Activated CD8-positive, alpha-beta T cell treated with anti-CD3 and anti-CD28 coated beads, Interleukin-2, amount 10 ng/mL, durations not matched to agents 7 days and 5 days (primary cell): ENCODE results near the gene BRF1. TPM values are rescaled to one million over a fixed set of nuclear protein-coding genes. Genes with fewer than 3 reads are reported as not detected.
"Not testable (repeated sequence)": the region's sequence is repeated elsewhere in the genome, so short reads cannot be mapped to it uniquely, and the experiment has no call there.

Experiments used
- ATAC-seq: fragments of 150-1000 bp; cut with Tn5 transposase; one replicate; pipeline ENCODE4 v1.10.0; 2021; ENCODE audit warnings: moderate library complexity
- CTCF ChIA-PET: fragments of 350-600 bp; sonication (Branson Sonifier 250); formaldehyde crosslinking; loops from one replicate; lab custom pipeline; 2021; ENCODE audit warnings: antibody characterized with exemption; lab: Charles Lee
- POLR2A ChIA-PET: fragments of 350-600 bp; sonication (Branson Sonifier 250); formaldehyde crosslinking; loops from one replicate; lab custom pipeline; 2021; ENCODE audit warnings: antibody characterized with exemption; lab: Charles Lee
- DNase-seq: peaks from one replicate; pipeline ENCODE4 v3.0.0-alpha.2; 2020
- H3K27ac Mint-ChIP-seq: one replicate; pipeline ENCODE4 v1.8.0; 2021; ENCODE audit warnings: mild to moderate bottlenecking, mixed read lengths
- H3K27me3 Mint-ChIP-seq: one replicate; pipeline ENCODE4 v1.8.0; 2021; ENCODE audit warnings: low read depth, mixed read lengths
- H3K36me3 Mint-ChIP-seq: one replicate; pipeline ENCODE4 v1.8.0; 2021; ENCODE audit warnings: low read depth, mixed read lengths
- H3K4me1 Mint-ChIP-seq: one replicate; pipeline ENCODE4 v1.8.0; 2021; ENCODE audit warnings: low read depth, mixed read lengths
- H3K4me3 Mint-ChIP-seq: one replicate; pipeline ENCODE4 v1.8.0; 2021; ENCODE audit warnings: mild to moderate bottlenecking, mixed read lengths
- H3K9me3 Mint-ChIP-seq: one replicate; pipeline ENCODE4 v1.8.0; 2022; ENCODE audit warnings: mixed read lengths; ENCODE audit not compliant: insufficient read depth
- total RNA-seq, 2 experiments: library from RNA; stranded (reverse); gene quantifications; one replicate each; pipeline ENCODE4 v1.2.3, GENCODE V29; 2021

BRF1 gene
- total RNA-seq, 2 experiments from 2014 or later, result 42.1 to 44.7 TPM

GRCh38 chr14:105285174-105285573, 15.6 kb downstream of the BRF1 start:
- POLR2A ChIA-PET, result no interaction called here
- Mint-ChIP-seq H3K36me3 (peaks cover 5% of the 10 kb centered on the region), H3K27me3 (no peaks in the 10 kb centered on the region), H3K4me1 (peaks cover 29% of the 10 kb centered on the region), H3K9me3 (no peaks in the 10 kb centered on the region), H3K27ac (no peak overlapping the region), H3K4me3 (no peak overlapping the region)
- CTCF ChIA-PET, result interaction anchor here (1.1 kb wide), 1 partner anchor 195 kb away, joined by 3 read pairs; no protein-coding TSS in a partner anchor
- ATAC-seq (no peak), DNase-seq (no peak)

- Mint-ChIP-seq H3K27me3 (no peaks in the 10 kb centered on the region), H3K9me3 (no peaks in the 10 kb centered on the region), H3K4me3 (peak overlapping the region; percentile 22), H3K36me3 (peaks cover 5% of the 10 kb centered on the region), H3K27ac (peak overlapping the region; percentile 78), H3K4me1 (peaks cover 29% of the 10 kb centered on the region)
- ATAC-seq (peak; percentile 50), DNase-seq (peak; percentile 49)
- ChIA-PET POLR2A (interaction anchor here (0.7 kb wide), 1 partner anchor 189 kb away, joined by 4 read pairs; no protein-coding TSS in a partner anchor), CTCF (no interaction called here)
Measured at GRCh38 chr14:105283899-105284298, 16.9 kb downstream of the BRF1 start.

GRCh38 chr14:105283028-105283427, 17.8 kb downstream of the BRF1 start:
- H3K36me3 Mint-ChIP-seq, result peaks cover 5% of the 10 kb centered on the region
- DNase-seq (no peak), ATAC-seq (no peak)
- no peaks in the 10 kb centered on the region for H3K9me3 Mint-ChIP-seq
- no peaks in the 10 kb centered on the region for H3K27me3 Mint-ChIP-seq
- H3K27ac Mint-ChIP-seq, result peak overlapping the region; percentile 34
- peaks cover 29% of the 10 kb centered on the region for H3K4me1 Mint-ChIP-seq
- H3K4me3 Mint-ChIP-seq, result no peak overlapping the region
- POLR2A ChIA-PET, result interaction anchor here (0.6 kb wide), 1 partner anchor 10 kb away, joined by 3 read pairs; no protein-coding TSS in a partner anchor
- CTCF ChIA-PET, result interaction anchor here (1.4 to 1.5 kb wide), 2 partner anchors 32 to 113 kb away, joined by 3 to 6 read pairs; no protein-coding TSS in a partner anchor

GRCh38 chr14:105282098-105282725, 18.6 kb downstream of the BRF1 start:
- peaks cover 29% of the 10 kb centered on the region for H3K4me1 Mint-ChIP-seq
- no peak overlapping the region for H3K27ac Mint-ChIP-seq
- DNase-seq (no peak), ATAC-seq (no peak)
- CTCF ChIA-PET, result interaction anchor here (1.1 to 1.5 kb wide), 3 partner anchors 33 to 193 kb away, joined by 3 to 6 read pairs (median 3); no protein-coding TSS in a partner anchor
- H3K4me3 Mint-ChIP-seq, result no peak overlapping the region
- H3K27me3 Mint-ChIP-seq, result no peaks in the 10 kb centered on the region
- H3K9me3 Mint-ChIP-seq, result no peaks in the 10 kb centered on the region
- H3K36me3 Mint-ChIP-seq, result peaks cover 5% of the 10 kb centered on the region
- POLR2A ChIA-PET, result no interaction called here

- Mint-ChIP-seq H3K4me3 (no peak overlapping the region), H3K4me1 (peaks cover 29% of the 10 kb centered on the region), H3K9me3 (no peaks in the 10 kb centered on the region), H3K36me3 (peaks cover 5% of the 10 kb centered on the region), H3K27me3 (no peaks in the 10 kb centered on the region), H3K27ac (no peak overlapping the region)
- ChIA-PET POLR2A (no interaction called here), CTCF (interaction anchor here (0.7 to 1.4 kb wide), 4 partner anchors 24 to 193 kb away, joined by 3 to 6 read pairs (median 3); no protein-coding TSS in a partner anchor)
- DNase-seq, result peak; percentile 45
- ATAC-seq, result no peak
Measured at GRCh38 chr14:105281371-105282097, 19.3 kb downstream of the BRF1 start.

- no peaks in the 10 kb centered on the region for H3K9me3 Mint-ChIP-seq
- ChIA-PET POLR2A (interaction anchor here (1.1 kb wide), 1 partner anchor 183 kb away, joined by 3 read pairs; no protein-coding TSS in a partner anchor), CTCF (no interaction called here)
- peaks cover 5% of the 10 kb centered on the region for H3K36me3 Mint-ChIP-seq
- ATAC-seq, result no peak
- DNase-seq, result no peak
- no peak overlapping the region for H3K4me3 Mint-ChIP-seq
- peaks cover 29% of the 10 kb centered on the region for H3K4me1 Mint-ChIP-seq
- H3K27me3 Mint-ChIP-seq, result no peaks in the 10 kb centered on the region
- H3K27ac Mint-ChIP-seq, result no peak overlapping the region
Measured at GRCh38 chr14:105280525-105280924, 20.3 kb downstream of the BRF1 start.

- DNase-seq (no peak), ATAC-seq (no peak)
- Mint-ChIP-seq H3K4me1 (peaks cover 28% of the 10 kb centered on the region), H3K36me3 (peaks cover 4% of the 10 kb centered on the region), H3K27me3 (no peaks in the 10 kb centered on the region), H3K4me3 (no peak overlapping the region), H3K9me3 (no peaks in the 10 kb centered on the region), H3K27ac (no peak overlapping the region)
- POLR2A ChIA-PET, result interaction anchor here (0.6 to 1.1 kb wide), 2 partner anchors 92 to 183 kb away, joined by 3 read pairs; no protein-coding TSS in a partner anchor
- CTCF ChIA-PET, result interaction anchor here (0.7 kb wide), 1 partner anchor 94 kb away, joined by 3 read pairs; no protein-coding TSS in a partner anchor
Measured at GRCh38 chr14:105279642-105280361, 21.0 kb downstream of the BRF1 start.

GRCh38 chr14:105277448-105277847, 23.4 kb downstream of the BRF1 start:
- not testable (repeated sequence) for H3K27ac Mint-ChIP-seq

GRCh38 chr14:105275267-105275946, 25.4 kb downstream of the BRF1 start:
- POLR2A ChIA-PET, result interaction anchor here (0.6 kb wide), 1 partner anchor 71 kb away, joined by 3 read pairs; no protein-coding TSS in a partner anchor
- H3K27ac Mint-ChIP-seq, result no peak overlapping the region
- no peaks in the 10 kb centered on the region for H3K36me3 Mint-ChIP-seq

More at GRCh38 chr14:105277448-105277847, 23.4 kb downstream of the BRF1 start:
- H3K9me3 Mint-ChIP-seq, H3K36me3 Mint-ChIP-seq, DNase-seq, ATAC-seq, POLR2A ChIA-PET, H3K27me3 Mint-ChIP-seq, H3K4me3 Mint-ChIP-seq, H3K4me1 Mint-ChIP-seq: not testable (repeated sequence)
- CTCF ChIA-PET, result interaction anchor here (1.4 kb wide), 1 partner anchor 109 kb away, joined by 3 read pairs; the partner anchor contains the start of gene JAG2

GRCh38 chr14:105274637-105275036, 26.2 kb downstream of the BRF1 start:
- H3K36me3 Mint-ChIP-seq, result no peaks in the 10 kb centered on the region
- H3K27ac Mint-ChIP-seq, result no peak overlapping the region
- POLR2A ChIA-PET, result no interaction called here
- no peaks in the 10 kb centered on the region for H3K4me1 Mint-ChIP-seq
- DNase-seq (no peak), ATAC-seq (no peak)
- H3K27me3 Mint-ChIP-seq, result no peaks in the 10 kb centered on the region
- no peaks in the 10 kb centered on the region for H3K9me3 Mint-ChIP-seq
- no peak overlapping the region for H3K4me3 Mint-ChIP-seq
- CTCF ChIA-PET, result interaction anchor here (0.9 kb wide), 1 partner anchor 15 kb away, joined by 3 read pairs; no protein-coding TSS in a partner anchor

More at GRCh38 chr14:105275267-105275946, 25.4 kb downstream of the BRF1 start:
- Mint-ChIP-seq H3K4me3 (no peak overlapping the region), H3K4me1 (no peaks in the 10 kb centered on the region), H3K27me3 (no peaks in the 10 kb centered on the region), H3K9me3 (no peaks in the 10 kb centered on the region)
- ATAC-seq, result no peak
- CTCF ChIA-PET, result interaction anchor here (0.9 kb wide), 1 partner anchor 16 kb away, joined by 3 read pairs; no protein-coding TSS in a partner anchor
- no peak for DNase-seq

- CTCF ChIA-PET, result no interaction called here
- Mint-ChIP-seq H3K4me1 (no peaks in the 10 kb centered on the region), H3K36me3 (no peaks in the 10 kb centered on the region), H3K27me3 (no peaks in the 10 kb centered on the region), H3K4me3 (no peak overlapping the region), H3K9me3 (no peaks in the 10 kb centered on the region), H3K27ac (no peak overlapping the region)
- DNase-seq (no peak), ATAC-seq (no peak)
- POLR2A ChIA-PET, result no interaction called here
Measured at GRCh38 chr14:105273062-105273461, 27.7 kb downstream of the BRF1 start.
